ENCODE measurements around the gene PRKCA. TPM values are rescaled to one million over a fixed set of nuclear protein-coding genes. Genes with fewer than 3 reads are reported as not detected.
A peak's percentile ranks its signal among the peaks of the same experiment; 100 is the strongest.

PRKCA gene
- total and polyA plus RNA-seq, 2 of the 13 experiments (the other 11 are each of a cell fraction or from before 2014, with no cell fraction given), result 18.5 to 21.5 TPM

DNA sequence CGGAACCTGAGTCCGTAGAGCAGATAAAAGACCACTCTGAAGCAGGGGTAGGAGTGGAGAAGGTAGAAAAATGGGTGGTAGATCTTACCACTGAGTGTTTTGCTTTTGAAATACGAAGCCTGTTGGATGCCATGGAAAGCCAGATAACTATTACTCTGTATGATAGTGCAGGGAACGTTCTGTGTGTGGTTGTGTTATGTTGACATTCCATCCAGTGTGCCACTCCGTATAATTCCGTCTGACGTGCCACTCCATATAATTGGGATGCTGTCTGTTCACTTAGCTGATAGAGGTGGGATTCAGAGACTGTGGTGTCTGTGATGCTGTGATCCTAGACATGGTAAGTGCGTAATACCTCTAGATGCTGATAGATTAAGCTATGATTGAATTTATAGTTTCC lies 269.3 kb downstream of the PRKCA start:
- ChIA-PET CTCF (ENCODE audit: low intra/inter-chr PET ratio, low total read pairs) (no interaction called here), POLR2A (no interaction called here)
- Histone ChIP-seq H3K4me1 (ENCODE audit: insufficient read depth, low read length) (no peaks in the 10 kb centered on the region), H2AFZ (ENCODE audit: low read length) (no peak overlapping the region), H3K9me3 (ENCODE audit: low read length) (no peaks in the 10 kb centered on the region), H3K27ac (ENCODE audit: extremely low read length, insufficient read depth, low read length) (no peak overlapping the region), H3K79me2 (ENCODE audit: insufficient read depth, low read length) (peaks cover 3% of the 10 kb centered on the region), H4K20me1 (ENCODE audit: insufficient read depth, low read length) (no peaks in the 10 kb centered on the region), H3K4me3 (replicated peaks in 1 of 3; ENCODE audit: insufficient read depth in 1 of 3, low read depth in 2 of 3, low read length in 3 of 3) (no peak overlapping the region), H3K36me3 (replicated peaks in 1 of 2; ENCODE audit: control insufficient read depth in 1 of 2, insufficient read depth in 2 of 2, low read length in 2 of 2) (no peaks in the 10 kb centered on the region; a peak in 1 of 5 replicates), H3K27me3 (ENCODE audit: control insufficient read depth in 1 of 2, insufficient read depth in 2 of 2, low read length in 2 of 2) (no peaks in the 10 kb centered on the region), H3K4me2 (ENCODE audit: low read depth, low read length) (no peak overlapping the region), H3K9ac (ENCODE audit: insufficient read depth, low read depth, low read length) (no peak overlapping the region)
- TF ChIP-seq, protein P1, sequence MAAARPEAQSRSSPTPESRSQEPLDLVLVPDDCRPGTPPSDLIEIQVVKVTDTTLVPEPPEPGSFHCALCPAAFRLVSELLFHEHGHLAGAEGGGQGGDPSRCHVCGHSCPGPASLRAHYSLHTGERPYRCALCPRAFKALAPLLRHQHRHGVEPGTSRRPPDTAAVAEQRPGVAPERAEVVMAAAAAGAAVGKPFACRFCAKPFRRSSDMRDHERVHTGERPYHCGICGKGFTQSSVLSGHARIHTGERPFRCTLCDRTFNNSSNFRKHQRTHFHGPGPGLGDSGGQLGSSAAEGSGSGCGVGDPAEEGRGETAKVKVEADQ (CRISPR knock-in tag; IDR thresholded peaks at IDR 0.05; ENCODE audit: borderline replicate concordance), result no peak
- TF ChIP-seq, protein P2, sequence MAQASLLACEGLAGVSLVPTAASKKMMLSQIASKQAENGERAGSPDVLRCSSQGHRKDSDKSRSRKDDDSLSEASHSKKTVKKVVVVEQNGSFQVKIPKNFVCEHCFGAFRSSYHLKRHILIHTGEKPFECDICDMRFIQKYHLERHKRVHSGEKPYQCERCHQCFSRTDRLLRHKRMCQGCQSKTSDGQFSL (CRISPR knock-in tag; IDR thresholded peaks at IDR 0.05), result no peak
- TF ChIP-seq ZNF30 (CRISPR knock-in tag; IDR thresholded peaks at IDR 0.05) (no peak), ZNF530 (CRISPR knock-in tag; IDR thresholded peaks at IDR 0.05; ENCODE audit: low read depth) (no peak), ZNF672 (CRISPR knock-in tag; IDR thresholded peaks at IDR 0.05) (no peak)
- ATAC-seq, result no peak
- intact Hi-C loops (cut with micrococcal nuclease; ENCODE audit: unreplicated experiment) (no loop called here), in situ Hi-C loops (cut with HindIII; ENCODE audit: extremely low pct_ligation_motif_present, low pct_unique_long_range_greater_than_20kb) (no loop called here)
- BruUV-seq (replicated peaks), result no TSS peak
- DNase-seq (ENCODE audit: low spot score), result no peak
- WGBS (ENCODE audit: low lambda C conversion rate), result 99% methylated on average over 8 of the region's 8 CpGs
- FAIRE-seq, result no peak

DNA sequence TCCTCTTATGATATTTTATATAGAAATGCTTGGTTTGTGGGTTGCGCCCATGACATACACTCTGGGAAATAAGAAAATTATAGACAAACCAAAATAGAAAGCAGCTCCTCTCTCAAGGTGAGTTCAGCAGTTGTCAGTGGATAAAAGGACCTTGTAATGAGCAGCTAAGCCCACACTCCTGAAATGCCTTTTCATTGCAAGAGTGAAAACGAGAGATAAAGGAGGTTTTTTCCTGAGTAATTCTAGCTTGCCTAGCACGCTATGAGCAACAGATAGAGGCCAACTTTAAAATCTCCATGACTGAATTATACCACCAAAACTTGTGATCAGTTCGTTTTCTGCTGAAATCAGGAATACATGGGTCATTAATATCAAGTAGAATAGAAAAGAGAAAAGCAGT lies 270.7 kb downstream of the PRKCA start:
- ChIA-PET POLR2A (no interaction called here), CTCF (ENCODE audit: low intra/inter-chr PET ratio, low total read pairs) (no interaction called here)
- WGBS (ENCODE audit: low lambda C conversion rate), result 91% methylated on average over 4 of the region's 4 CpGs
- Histone ChIP-seq H3K9ac (ENCODE audit: insufficient read depth, low read depth, low read length) (no peak overlapping the region), H3K9me3 (ENCODE audit: low read length) (no peaks in the 10 kb centered on the region), H2AFZ (ENCODE audit: low read length) (no peak overlapping the region), H3K4me3 (replicated peaks in 1 of 3; ENCODE audit: insufficient read depth in 1 of 3, low read depth in 2 of 3, low read length in 3 of 3) (no peak overlapping the region), H3K4me1 (ENCODE audit: insufficient read depth, low read length) (no peaks in the 10 kb centered on the region), H3K79me2 (ENCODE audit: insufficient read depth, low read length) (peaks cover 3% of the 10 kb centered on the region), H3K36me3 (replicated peaks in 1 of 2; ENCODE audit: control insufficient read depth in 1 of 2, insufficient read depth in 2 of 2, low read length in 2 of 2) (no peaks in the 10 kb centered on the region; a peak in 2 of 5 replicates), H4K20me1 (ENCODE audit: insufficient read depth, low read length) (no peaks in the 10 kb centered on the region), H3K27me3 (ENCODE audit: control insufficient read depth in 1 of 2, insufficient read depth in 2 of 2, low read length in 2 of 2) (no peaks in the 10 kb centered on the region), H3K27ac (ENCODE audit: extremely low read length, insufficient read depth, low read length) (no peak overlapping the region), H3K4me2 (ENCODE audit: low read depth, low read length) (no peak overlapping the region)
- BruUV-seq (replicated peaks), result no TSS peak
- no peak for TF ChIP-seq ZNF569 (CRISPR knock-in tag; IDR thresholded peaks at IDR 0.05; ENCODE audit: borderline replicate concordance)
- no peak for TF ChIP-seq MTA1 (CRISPR knock-in tag; IDR thresholded peaks at IDR 0.05; ENCODE audit: borderline replicate concordance)
- no peak for TF ChIP-seq ADNP (CRISPR knock-in tag; IDR thresholded peaks at IDR 0.05)
- TF ChIP-seq ZFP36 (IDR thresholded peaks at IDR 0.05; ENCODE audit: borderline replicate concordance, low read depth, low read length, partially characterized antibody), result no peak
- no peak for TF ChIP-seq ZNF724P (CRISPR knock-in tag; IDR thresholded peaks at IDR 0.05; ENCODE audit: borderline replicate concordance)
- TF ChIP-seq HIVEP1 (CRISPR knock-in tag; IDR thresholded peaks at IDR 0.05), result no peak
- no peak for TF ChIP-seq SP4 (CRISPR knock-in tag; IDR thresholded peaks at IDR 0.05)
- TF ChIP-seq PAF1 (CRISPR knock-in tag; IDR thresholded peaks at IDR 0.05), result no peak
- TF ChIP-seq BCL6 (CRISPR knock-in tag; IDR thresholded peaks at IDR 0.05), result no peak
- no peak for TF ChIP-seq JDP2 (CRISPR knock-in tag; IDR thresholded peaks at IDR 0.05; ENCODE audit: borderline replicate concordance)
- no peak for TF ChIP-seq ZMYM3 (CRISPR knock-in tag; IDR thresholded peaks at IDR 0.05)
- TF ChIP-seq ZNF850 (CRISPR knock-in tag; conservative IDR thresholded peaks at IDR 0.05), result no peak
- TF ChIP-seq NR2F1 (CRISPR knock-in tag; IDR thresholded peaks at IDR 0.05), result no peak
- intact Hi-C loops (cut with micrococcal nuclease; ENCODE audit: unreplicated experiment), result no loop called here
- ATAC-seq (no peak), DNase-seq (ENCODE audit: low spot score) (no peak), FAIRE-seq (peak; percentile 47)
- in situ Hi-C loops (cut with HindIII; ENCODE audit: extremely low pct_ligation_motif_present, low pct_unique_long_range_greater_than_20kb), result no loop called here

Data from HepG2 (cell line).